Caco-2 (cell line): Measurements from ENCODE around the gene RBP5. TPM values are rescaled to one million over a fixed set of nuclear protein-coding genes. Genes with fewer than 3 reads are reported as not detected.

Experiments used
- BruUV-seq: library from RNA; stranded (reverse); fragments of 400-500 nt; replicated peaks from 2 replicates; lab custom pipeline; 2021; lab: Mats Ljungman, UMichigan
- CTCF ChIA-PET: fragments of 300-600 bp; sonication (Branson Sonifier 250); formaldehyde crosslinking; loops from one replicate; lab custom pipeline; 2022; ENCODE audit warnings: antibody characterized with exemption; lab: Charles Lee
- POLR2A ChIA-PET: fragments of 300-600 bp; sonication (Branson Sonifier 250); formaldehyde crosslinking; loops from one replicate; lab custom pipeline; 2022; ENCODE audit warnings: antibody characterized with exemption; lab: Charles Lee
- DNase-seq, 2 experiments: peaks; one replicate each; pipeline versions ENCODE4 v3.0.0 to v3.0.0-alpha.2; 2020 to 2022
- H3K27me3 ChIP-seq: replicated peaks from 2 replicates; pipeline ENCODE4 v1.6.0; 2011; ENCODE audit warnings: low read length; ENCODE audit not compliant: control insufficient read depth, insufficient read depth
- H3K36me3 ChIP-seq: 2 replicates; pipeline ENCODE4 v1.5.1; 2011; ENCODE audit warnings: low read length; ENCODE audit not compliant: control insufficient read depth, insufficient read depth
- H3K4me1 ChIP-seq: fragments of 250-450 bp; sonication (Bioruptor Pico); 2 replicates; pipeline ENCODE4 v1.5.1; 2020; ENCODE audit warnings: mild to moderate bottlenecking
- H3K4me3 ChIP-seq: 2 replicates; pipeline ENCODE4 v1.5.1; 2011; ENCODE audit warnings: low read depth, mild to moderate bottlenecking, control low read depth, low read length
- H3K9me3 ChIP-seq: fragments of 250-450 bp; sonication (Bioruptor Pico); 2 replicates; pipeline ENCODE4 v1.5.1; 2020; ENCODE audit warnings: mild to moderate bottlenecking, moderate library complexity
- H3K27ac Mint-ChIP-seq: one replicate; pipeline ENCODE4 v1.8.0; 2022; ENCODE audit warnings: mixed read lengths; ENCODE audit not compliant: unreplicated experiment
- H3K27me3 Mint-ChIP-seq: one replicate; pipeline ENCODE4 v1.8.0; 2022; ENCODE audit warnings: mixed read lengths; ENCODE audit not compliant: insufficient read depth, unreplicated experiment
- H3K36me3 Mint-ChIP-seq: one replicate; pipeline ENCODE4 v1.8.0; 2022; ENCODE audit warnings: mild to moderate bottlenecking, mixed read lengths; ENCODE audit not compliant: insufficient read depth, unreplicated experiment
- H3K4me1 Mint-ChIP-seq: one replicate; pipeline ENCODE4 v1.8.0; 2022; ENCODE audit warnings: low read depth, mixed read lengths; ENCODE audit not compliant: unreplicated experiment
- H3K4me3 Mint-ChIP-seq: one replicate; pipeline ENCODE4 v1.8.0; 2022; ENCODE audit warnings: mild to moderate bottlenecking, moderate library complexity, mixed read lengths; ENCODE audit not compliant: unreplicated experiment
- H3K9me3 Mint-ChIP-seq: one replicate; pipeline ENCODE4 v1.8.0; 2022; ENCODE audit warnings: mixed read lengths; ENCODE audit not compliant: unreplicated experiment
- intact Hi-C: fragments of 100-400 bp; cut with micrococcal nuclease; formaldehyde crosslinking; loops from one replicate; pipeline ENCODE4 v1.10.0; 2022; ENCODE audit not compliant: unreplicated experiment
- total RNA-seq: library from RNA; stranded (reverse); gene quantifications from 2 replicates; pipeline ENCODE4 v1.2.3, GENCODE V29; 2022
- TF ChIP-seq, protein P1 (sequence below), 2 experiments: fragments of 200-600 bp in 1 of 2; IDR thresholded peaks; 1 replicate in 1 of 2; 2 replicates in 1 of 2; pipeline versions ENCODE4 v1.5.1 to v1.8.0; 2011 to 2022; ENCODE audit warnings: antibody characterized with exemption in 1 of 2, control low read depth in 1 of 2, inconsistent platforms in 1 of 2, low read depth in 1 of 2, low read length in 1 of 2, mild to moderate bottlenecking in 1 of 2, moderate library complexity in 1 of 2; ENCODE audit not compliant: insufficient read depth in 1 of 2, severe bottlenecking in 1 of 2, unreplicated experiment in 1 of 2

Gene RBP5
- total RNA-seq, 1 experiment from 2014 or later: 1.8 TPM

DNA sequence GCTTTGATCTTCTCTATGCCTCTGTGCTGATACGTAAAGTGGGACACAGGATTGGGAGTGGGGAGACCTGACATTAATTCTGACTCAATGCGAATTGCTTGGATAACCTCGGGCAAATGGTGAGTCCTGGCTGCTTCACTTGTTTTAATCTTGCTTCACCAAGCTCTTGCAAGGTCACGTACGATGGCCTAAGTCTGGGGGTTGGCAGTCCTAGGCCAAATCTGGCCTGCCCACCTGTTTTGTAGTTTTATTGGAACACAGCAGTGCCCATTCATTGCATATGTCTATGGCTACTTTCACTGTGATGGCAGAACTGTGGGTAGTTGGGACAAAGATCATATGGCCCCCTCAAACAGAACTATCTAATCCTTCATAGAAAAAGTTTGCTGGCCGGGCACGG is 14.9 kb upstream of the RBP5 start:
- no TSS peak for BruUV-seq
- no peak overlapping the region for H3K4me3 Mint-ChIP-seq
- H3K9me3 ChIP-seq: no peaks in the 10 kb centered on the region
- no peaks in the 10 kb centered on the region for H3K9me3 Mint-ChIP-seq
- H3K4me3 ChIP-seq: no peak overlapping the region
- H3K27me3 ChIP-seq: no peaks in the 10 kb centered on the region
- TF ChIP-seq, protein P1, sequence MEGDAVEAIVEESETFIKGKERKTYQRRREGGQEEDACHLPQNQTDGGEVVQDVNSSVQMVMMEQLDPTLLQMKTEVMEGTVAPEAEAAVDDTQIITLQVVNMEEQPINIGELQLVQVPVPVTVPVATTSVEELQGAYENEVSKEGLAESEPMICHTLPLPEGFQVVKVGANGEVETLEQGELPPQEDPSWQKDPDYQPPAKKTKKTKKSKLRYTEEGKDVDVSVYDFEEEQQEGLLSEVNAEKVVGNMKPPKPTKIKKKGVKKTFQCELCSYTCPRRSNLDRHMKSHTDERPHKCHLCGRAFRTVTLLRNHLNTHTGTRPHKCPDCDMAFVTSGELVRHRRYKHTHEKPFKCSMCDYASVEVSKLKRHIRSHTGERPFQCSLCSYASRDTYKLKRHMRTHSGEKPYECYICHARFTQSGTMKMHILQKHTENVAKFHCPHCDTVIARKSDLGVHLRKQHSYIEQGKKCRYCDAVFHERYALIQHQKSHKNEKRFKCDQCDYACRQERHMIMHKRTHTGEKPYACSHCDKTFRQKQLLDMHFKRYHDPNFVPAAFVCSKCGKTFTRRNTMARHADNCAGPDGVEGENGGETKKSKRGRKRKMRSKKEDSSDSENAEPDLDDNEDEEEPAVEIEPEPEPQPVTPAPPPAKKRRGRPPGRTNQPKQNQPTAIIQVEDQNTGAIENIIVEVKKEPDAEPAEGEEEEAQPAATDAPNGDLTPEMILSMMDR (IDR thresholded peaks at IDR 0.05; ENCODE audit: insufficient read depth in 1 of 2, low read depth in 1 of 2, low read length in 1 of 2, severe bottlenecking in 1 of 2, unreplicated experiment in 1 of 2): no peak
- no peaks in the 10 kb centered on the region for H3K27me3 Mint-ChIP-seq
- intact Hi-C loops: no loop called here
- CTCF ChIA-PET: interaction anchor here (0.8 to 2.0 kb wide), 3 partner anchors 12 to 83 kb away, joined by 3 to 9 read pairs (median 6); partner anchors contain the start of gene C1S
- POLR2A ChIA-PET: no interaction called here
- H3K36me3 Mint-ChIP-seq: peaks cover 17% of the 10 kb centered on the region
- H3K36me3 ChIP-seq: no peaks in the 10 kb centered on the region
- no peaks in the 10 kb centered on the region for H3K4me1 Mint-ChIP-seq
- no peak overlapping the region for H3K27ac Mint-ChIP-seq
- H3K4me1 ChIP-seq: no peaks in the 10 kb centered on the region
- no peak for DNase-seq

DNA sequence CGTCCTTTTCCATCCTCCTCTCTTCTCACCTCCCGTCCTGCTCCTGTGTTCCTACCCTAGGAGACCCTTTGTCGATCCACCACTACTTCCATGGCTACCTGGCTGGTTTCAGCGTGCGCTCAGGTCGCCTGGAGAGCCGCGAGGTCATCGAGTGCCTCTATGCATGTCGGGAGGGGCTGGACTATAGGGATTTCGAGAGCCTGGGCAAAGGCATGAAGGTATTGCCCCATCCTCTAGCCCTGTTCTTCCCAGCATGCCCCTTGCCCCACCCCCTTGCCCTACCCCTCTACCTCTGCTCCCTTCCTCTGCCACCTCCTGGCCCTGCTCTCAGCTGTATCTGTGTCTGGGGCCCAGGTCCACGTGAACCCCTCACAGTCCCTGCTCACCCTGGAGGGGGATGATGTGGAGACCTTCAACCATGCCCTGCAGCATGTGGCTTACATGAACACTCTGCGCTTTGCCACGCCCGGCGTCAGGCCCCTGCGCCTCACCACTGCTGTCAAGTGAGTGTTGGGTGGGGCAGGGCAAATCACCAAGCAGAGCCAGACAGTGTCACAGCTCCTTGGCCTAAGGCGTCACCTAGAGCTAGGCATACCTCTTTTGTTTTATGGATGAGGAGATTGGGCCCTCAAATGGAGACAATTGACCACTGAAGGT is 14.2 kb upstream of the RBP5 start:
- no peak overlapping the region for H3K4me3 Mint-ChIP-seq
- H3K27me3 ChIP-seq: no peaks in the 10 kb centered on the region
- no peaks in the 10 kb centered on the region for H3K27me3 Mint-ChIP-seq
- TF ChIP-seq, protein P1 (IDR thresholded peaks at IDR 0.05; ENCODE audit: insufficient read depth in 1 of 2, low read depth in 1 of 2, low read length in 1 of 2, severe bottlenecking in 1 of 2, unreplicated experiment in 1 of 2): no peak
- DNase-seq: no peak
- no peaks in the 10 kb centered on the region for H3K9me3 Mint-ChIP-seq
- H3K4me1 ChIP-seq: no peaks in the 10 kb centered on the region
- ChIA-PET POLR2A (no interaction called here), CTCF (interaction anchor here (0.7 kb wide), 2 partner anchors 12 to 20 kb away, joined by 3 read pairs; no protein-coding TSS in a partner anchor)
- no peaks in the 10 kb centered on the region for H3K4me1 Mint-ChIP-seq
- H3K4me3 ChIP-seq: no peak overlapping the region
- no TSS peak for BruUV-seq
- H3K36me3 ChIP-seq: no peaks in the 10 kb centered on the region
- peaks cover 14% of the 10 kb centered on the region for H3K36me3 Mint-ChIP-seq
- H3K27ac Mint-ChIP-seq: no peak overlapping the region
- no peaks in the 10 kb centered on the region for H3K9me3 ChIP-seq
- intact Hi-C loops: loop anchor here (1.0 kb wide), 3 partner anchors 45 to 495 kb away; no protein-coding TSS in a partner anchor

DNA sequence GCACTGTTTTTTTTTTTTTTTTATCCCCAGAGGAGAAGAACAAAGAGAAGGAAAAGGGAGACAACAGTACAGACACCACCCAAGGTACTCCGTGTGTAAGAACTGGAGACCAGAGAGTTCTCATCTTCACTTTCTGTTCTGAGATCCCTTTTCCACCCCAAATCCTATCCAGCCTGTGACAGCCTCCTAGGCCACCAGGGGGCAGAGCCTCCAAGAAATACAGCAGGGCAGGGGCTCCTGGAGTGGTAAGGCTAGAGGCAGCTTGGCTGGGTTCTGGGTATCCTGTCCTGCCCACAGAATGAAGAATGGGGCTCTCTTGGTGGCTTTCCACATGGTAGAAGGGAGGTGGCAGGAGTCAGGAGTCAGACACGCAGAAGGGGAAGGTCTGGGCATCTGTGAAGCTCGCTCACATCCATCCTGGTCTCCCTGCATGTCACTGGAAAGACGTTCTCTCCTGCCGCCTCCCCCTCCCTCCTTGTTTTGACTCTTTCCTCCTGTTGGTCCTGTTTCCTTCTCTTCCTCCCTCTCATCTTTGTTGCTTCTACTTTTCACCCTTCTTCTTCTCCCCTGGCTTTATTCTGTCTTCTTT is 13.5 kb upstream of the RBP5 start:
- Histone ChIP-seq H3K36me3 (no peaks in the 10 kb centered on the region), H3K27me3 (no peaks in the 10 kb centered on the region), H3K4me3 (no peak overlapping the region), H3K4me1 (no peaks in the 10 kb centered on the region), H3K9me3 (no peaks in the 10 kb centered on the region)
- intact Hi-C loops: loop anchor here (1.0 kb wide), 3 partner anchors 46 to 496 kb away; no protein-coding TSS in a partner anchor
- BruUV-seq: no TSS peak
- ChIA-PET POLR2A (no interaction called here), CTCF (interaction anchor here (0.7 kb wide), 4 partner anchors 13 to 129 kb away, joined by 3 to 6 read pairs (median 4); partner anchors contain the start of gene RBP5)
- Mint-ChIP-seq H3K27ac (no peak overlapping the region), H3K4me3 (no peak overlapping the region), H3K27me3 (no peaks in the 10 kb centered on the region), H3K9me3 (no peaks in the 10 kb centered on the region), H3K36me3 (peaks cover 11% of the 10 kb centered on the region), H3K4me1 (no peaks in the 10 kb centered on the region)
- TF ChIP-seq, protein P1 (IDR thresholded peaks at IDR 0.05; ENCODE audit: insufficient read depth in 1 of 2, low read depth in 1 of 2, low read length in 1 of 2, severe bottlenecking in 1 of 2, unreplicated experiment in 1 of 2): peak; percentile 91 to 93
- peak; percentile 75 to 81 for DNase-seq
